GM12872 (cell line): Measurements from ENCODE around the gene HTATSF1.

ENCODE experiments used
- TF ChIP-seq, protein P1 (sequence below): IDR thresholded peaks from 3 replicates; pipeline ENCODE4 v1.5.1; 2011; ENCODE audit warnings: low read depth, mild to moderate bottlenecking, low read length, moderate library complexity; ENCODE audit not compliant: insufficient read depth

The HTATSF1 gene

DNA sequence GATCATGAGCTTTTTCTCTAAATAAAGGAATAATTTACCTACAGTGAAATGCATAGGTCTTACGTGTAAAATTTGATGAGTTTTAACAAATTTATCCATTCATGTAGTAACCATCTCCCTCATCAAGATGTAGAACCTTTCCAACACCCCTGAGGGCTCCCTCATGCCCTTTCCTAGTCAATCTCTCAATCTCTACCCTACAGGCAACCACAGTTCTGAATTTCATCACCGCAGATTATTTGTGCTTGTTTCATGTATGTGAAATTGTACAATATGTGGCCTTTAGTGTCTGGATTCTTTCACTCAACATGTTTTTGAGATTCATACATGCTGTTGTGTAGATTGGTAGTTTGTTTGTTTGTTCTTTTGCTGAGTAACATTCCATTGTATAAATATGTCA lies 36.7 kb downstream of the HTATSF1 start:
- TF ChIP-seq, protein P1, sequence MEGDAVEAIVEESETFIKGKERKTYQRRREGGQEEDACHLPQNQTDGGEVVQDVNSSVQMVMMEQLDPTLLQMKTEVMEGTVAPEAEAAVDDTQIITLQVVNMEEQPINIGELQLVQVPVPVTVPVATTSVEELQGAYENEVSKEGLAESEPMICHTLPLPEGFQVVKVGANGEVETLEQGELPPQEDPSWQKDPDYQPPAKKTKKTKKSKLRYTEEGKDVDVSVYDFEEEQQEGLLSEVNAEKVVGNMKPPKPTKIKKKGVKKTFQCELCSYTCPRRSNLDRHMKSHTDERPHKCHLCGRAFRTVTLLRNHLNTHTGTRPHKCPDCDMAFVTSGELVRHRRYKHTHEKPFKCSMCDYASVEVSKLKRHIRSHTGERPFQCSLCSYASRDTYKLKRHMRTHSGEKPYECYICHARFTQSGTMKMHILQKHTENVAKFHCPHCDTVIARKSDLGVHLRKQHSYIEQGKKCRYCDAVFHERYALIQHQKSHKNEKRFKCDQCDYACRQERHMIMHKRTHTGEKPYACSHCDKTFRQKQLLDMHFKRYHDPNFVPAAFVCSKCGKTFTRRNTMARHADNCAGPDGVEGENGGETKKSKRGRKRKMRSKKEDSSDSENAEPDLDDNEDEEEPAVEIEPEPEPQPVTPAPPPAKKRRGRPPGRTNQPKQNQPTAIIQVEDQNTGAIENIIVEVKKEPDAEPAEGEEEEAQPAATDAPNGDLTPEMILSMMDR = no peak

DNA sequence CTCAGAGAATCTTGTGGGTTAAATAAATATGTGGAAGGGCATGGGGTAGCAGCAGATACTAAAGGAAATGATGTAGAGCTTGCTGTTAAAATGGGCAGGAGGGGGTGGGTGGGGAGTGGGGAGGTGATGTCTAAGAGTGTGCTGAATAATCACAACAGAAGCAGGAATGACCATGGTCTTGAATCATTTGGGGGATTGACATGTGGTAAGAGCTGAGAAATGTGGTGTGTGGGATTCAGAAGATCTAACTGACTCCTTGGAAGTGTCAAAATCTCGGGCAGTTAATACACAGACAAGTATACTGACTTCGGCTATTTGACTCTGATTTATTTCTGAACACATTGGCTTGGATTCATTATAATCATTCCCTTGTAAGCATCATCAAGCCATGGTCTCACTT lies 41.4 kb downstream of the HTATSF1 start:
- TF ChIP-seq, protein P1 = no peak

DNA sequence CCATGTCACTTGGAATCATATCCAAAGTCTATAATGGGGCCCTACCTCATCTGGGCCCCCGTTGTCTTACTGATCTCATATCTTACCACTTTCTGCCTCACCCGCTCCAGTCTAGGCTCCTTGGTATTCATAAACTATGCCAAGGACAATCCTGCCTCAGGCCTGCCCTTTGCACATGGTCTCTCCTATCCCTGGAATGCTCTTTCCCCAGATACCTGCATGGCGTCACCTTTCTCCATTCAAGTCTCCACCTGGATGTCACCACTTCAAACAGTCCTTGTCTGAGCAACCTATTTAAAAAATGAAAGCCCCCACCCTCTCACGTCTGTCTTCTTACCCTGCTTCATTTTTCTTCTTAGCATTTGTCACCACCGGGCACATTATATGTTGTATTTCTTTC lies 42.8 kb downstream of the HTATSF1 start:
- TF ChIP-seq, protein P1 = no peak

DNA sequence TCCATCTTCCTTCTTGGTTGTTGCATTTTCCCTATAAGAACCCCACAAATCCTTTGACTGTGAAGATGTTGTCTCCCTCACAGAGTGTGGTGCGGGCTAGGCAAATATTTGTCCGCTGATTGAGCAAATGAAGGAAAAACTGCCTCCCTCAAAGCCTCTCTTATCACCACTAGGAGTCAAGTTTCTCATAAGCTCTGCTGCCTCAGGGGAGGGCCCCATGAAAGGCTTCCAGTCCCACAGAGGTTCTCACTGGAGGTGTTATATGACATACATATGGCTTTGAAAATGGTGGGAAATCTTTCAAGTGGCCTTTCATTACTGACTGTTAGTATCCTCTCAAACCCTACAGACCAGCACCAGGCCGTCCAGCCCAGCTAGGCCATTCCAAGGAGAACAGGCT lies 43.9 kb downstream of the HTATSF1 start:
- TF ChIP-seq, protein P1 = no peak

DNA sequence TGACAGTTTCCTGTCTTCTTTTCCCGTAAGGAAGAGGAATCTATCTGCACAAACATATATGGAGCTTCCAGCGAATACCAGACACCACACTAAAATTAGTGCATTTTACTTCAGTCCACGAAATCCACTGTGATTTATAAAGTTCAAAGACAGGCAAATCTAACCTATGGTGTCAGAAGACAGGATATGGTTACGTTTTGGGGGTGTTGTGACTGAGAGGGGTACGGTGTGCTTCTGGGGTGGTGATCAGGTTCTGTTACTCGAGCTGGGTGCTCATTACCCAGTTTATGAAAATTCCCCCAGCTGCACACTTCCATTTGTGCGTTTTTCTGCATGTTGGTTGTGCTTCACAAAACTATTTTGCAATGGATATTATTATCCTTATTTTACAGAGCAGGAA lies 44.9 kb downstream of the HTATSF1 start:
- TF ChIP-seq, protein P1 = no peak

DNA sequence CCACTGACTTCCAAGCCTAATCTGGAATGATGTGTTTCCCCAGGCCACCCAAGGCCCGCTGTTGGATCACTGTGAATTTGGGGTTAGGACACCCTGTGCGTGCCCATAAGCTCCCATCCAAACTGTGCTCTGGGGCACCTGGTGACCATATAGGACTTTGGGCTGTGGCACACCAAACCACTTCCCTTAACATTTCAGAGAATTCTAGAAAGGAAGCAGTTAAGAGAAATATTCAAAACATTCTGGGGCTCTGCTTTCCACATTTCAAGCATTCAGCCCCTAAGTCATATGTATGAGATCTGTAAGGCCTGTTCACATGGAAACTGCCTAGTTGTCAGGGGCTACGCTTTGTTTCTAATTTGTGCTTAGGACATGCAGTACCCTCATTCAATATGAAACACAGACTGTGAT lies 49.0 kb downstream of the HTATSF1 start:
- TF ChIP-seq, protein P1 = no peak

DNA sequence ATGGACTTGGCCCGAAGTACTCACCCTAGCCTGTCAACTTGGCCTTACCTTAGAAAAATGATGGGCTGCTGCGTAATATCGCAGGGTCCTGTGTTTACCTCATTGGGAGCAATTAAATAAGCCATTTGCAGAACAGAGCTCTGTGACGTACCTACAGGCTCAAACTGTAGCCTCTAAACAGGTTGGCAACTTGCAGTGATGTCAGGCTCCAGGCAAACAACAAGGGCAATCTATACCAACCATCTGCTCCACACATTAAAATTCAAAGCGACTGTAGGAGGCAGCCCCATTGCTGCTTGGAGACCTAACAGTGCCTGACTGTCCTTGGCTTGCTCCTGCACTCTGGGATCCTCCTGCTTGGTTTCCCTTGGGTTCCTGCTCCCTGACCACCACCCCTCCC lies 51.8 kb downstream of the HTATSF1 start:
- TF ChIP-seq, protein P1 = no peak

DNA sequence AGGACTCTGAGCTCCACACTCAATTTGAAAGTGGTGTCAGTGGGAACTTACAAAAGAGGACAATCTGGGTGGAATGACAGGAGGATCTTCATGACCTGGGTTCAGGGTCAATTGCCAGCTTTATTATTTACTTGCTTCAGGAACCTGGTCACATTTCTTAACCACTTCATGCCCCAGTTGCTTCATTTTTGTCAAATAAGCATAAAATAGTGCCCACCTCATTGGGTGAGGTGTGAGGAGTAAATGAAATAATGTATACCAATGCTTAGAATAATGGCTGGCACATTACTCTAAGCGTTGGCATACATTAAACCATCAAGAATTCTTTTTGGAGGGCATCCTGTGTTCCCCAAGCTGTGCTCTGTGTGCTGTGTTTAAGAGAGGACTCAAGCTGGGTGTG lies 54.0 kb downstream of the HTATSF1 start:
- TF ChIP-seq, protein P1 = no peak
